Memory B cell (primary cell): Measurements from ENCODE around the gene EMP3.
A peak's percentile ranks its signal among the peaks of the same experiment; 100 is the strongest.

Source experiments
- ATAC-seq: fragments of 150-1000 bp; cut with Tn5 transposase; 2 replicates; pipeline ENCODE4 v1.10.0; 2021; ENCODE audit warnings: low read depth, mild to moderate bottlenecking, moderate library complexity
- DNase-seq, 2 donors: peaks; one replicate each; pipeline ENCODE4 v3.0.0; 2022; ENCODE audit warnings: low spot score in 2 of 2
- H3K27ac Mint-ChIP-seq: one replicate; pipeline ENCODE4 v1.8.0; 2022; ENCODE audit warnings: mild to moderate bottlenecking, moderate library complexity, mixed read lengths
- H3K27me3 Mint-ChIP-seq: one replicate; pipeline ENCODE4 v1.8.0; 2022; ENCODE audit warnings: mixed read lengths
- H3K36me3 Mint-ChIP-seq: one replicate; pipeline ENCODE4 v1.8.0; 2022; ENCODE audit warnings: mild to moderate bottlenecking, mixed read lengths
- H3K4me1 Mint-ChIP-seq: one replicate; pipeline ENCODE4 v1.8.0; 2022; ENCODE audit warnings: mixed read lengths
- H3K4me3 Mint-ChIP-seq: one replicate; pipeline ENCODE4 v1.8.0; 2022; ENCODE audit warnings: mild to moderate bottlenecking, moderate library complexity, mixed read lengths
- H3K9me3 Mint-ChIP-seq: one replicate; pipeline ENCODE4 v1.8.0; 2022; ENCODE audit warnings: mixed read lengths

The EMP3 gene

DNA sequence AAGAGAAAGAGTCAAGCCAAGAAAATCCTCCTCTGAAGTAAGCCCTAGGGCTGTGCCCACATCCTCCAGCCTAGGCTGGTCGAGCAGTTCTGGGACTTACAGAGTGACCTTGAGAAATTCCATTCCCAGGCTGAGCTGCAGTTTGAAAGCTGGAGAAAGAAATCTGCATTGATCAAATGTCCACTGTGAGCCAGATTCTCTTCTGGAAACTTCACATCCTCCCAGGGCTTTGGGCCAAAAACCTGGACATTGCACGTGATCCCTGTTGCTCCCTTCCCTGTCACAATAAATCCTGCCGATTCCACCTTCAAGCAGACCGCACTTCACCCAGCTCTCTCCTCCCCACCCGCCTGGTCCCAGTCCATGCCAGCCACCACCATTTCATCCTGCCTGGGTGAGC is 22.7 kb downstream of the EMP3 start:
- H3K4me1 Mint-ChIP-seq: peaks cover 10% of the 10 kb centered on the region
- ATAC-seq: no peak
- H3K27ac Mint-ChIP-seq: no peak overlapping the region
- H3K9me3 Mint-ChIP-seq: no peaks in the 10 kb centered on the region
- no peak for DNase-seq
- peaks cover 9% of the 10 kb centered on the region for H3K36me3 Mint-ChIP-seq
- H3K4me3 Mint-ChIP-seq: no peak overlapping the region
- H3K27me3 Mint-ChIP-seq: no peaks in the 10 kb centered on the region

GRCh38 chr19:48348737-48349136 is 23.4 kb downstream of the EMP3 start:
- peaks cover 10% of the 10 kb centered on the region for H3K4me1 Mint-ChIP-seq
- no peak for ATAC-seq
- no peak overlapping the region for H3K27ac Mint-ChIP-seq
- no peak overlapping the region for H3K4me3 Mint-ChIP-seq
- H3K9me3 Mint-ChIP-seq: no peaks in the 10 kb centered on the region
- no peak for DNase-seq
- H3K27me3 Mint-ChIP-seq: no peaks in the 10 kb centered on the region
- H3K36me3 Mint-ChIP-seq: peaks cover 9% of the 10 kb centered on the region

DNA sequence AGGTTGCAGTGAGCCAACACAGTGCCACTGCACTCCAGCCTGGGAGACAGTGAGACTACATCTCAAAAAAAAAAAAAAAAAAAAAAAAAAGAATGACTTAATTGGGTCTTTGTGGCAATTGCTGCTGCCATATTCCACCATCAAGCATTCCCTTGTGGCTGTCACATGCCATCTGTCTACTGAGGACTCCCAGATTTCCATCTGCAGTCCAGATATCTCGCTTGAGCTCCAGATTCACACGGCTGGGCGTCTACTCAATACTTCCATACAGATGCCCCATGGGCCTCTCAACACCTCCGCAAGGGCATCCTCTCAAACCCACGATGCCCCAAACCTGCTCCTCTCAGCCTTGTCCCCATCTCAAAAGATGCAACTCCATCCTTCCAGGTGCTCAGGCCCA is 25.5 kb downstream of the EMP3 start:
- no peak for ATAC-seq
- H3K27ac Mint-ChIP-seq: no peak overlapping the region
- H3K4me1 Mint-ChIP-seq: peaks cover 10% of the 10 kb centered on the region

DNA sequence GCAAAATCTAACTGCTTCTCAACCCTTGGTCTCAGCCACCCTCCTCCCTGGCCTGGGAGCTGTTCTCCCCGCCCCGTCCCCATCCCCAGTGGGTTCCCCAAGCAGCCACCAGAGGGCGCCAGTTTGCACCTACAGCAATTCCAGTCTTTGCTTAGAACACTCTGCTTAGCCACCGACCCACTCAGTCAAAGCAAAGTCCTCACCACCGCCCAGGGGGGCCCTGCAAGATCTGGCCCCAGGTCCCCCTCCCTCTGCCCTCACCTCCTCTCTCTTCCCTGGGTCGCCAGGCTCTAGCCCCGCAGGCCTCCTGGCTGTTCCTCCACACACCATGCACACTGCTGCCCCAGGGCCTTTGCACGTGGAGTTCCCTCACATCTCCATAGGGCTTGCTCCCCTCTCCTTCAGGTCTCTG is 26.0 kb downstream of the EMP3 start:
- no peak overlapping the region for H3K27ac Mint-ChIP-seq
- peak; percentile 88 for ATAC-seq

More for the DNA sequence above, 25.5 kb downstream of the EMP3 start:
- DNase-seq: no peak
- H3K9me3 Mint-ChIP-seq: no peaks in the 10 kb centered on the region
- no peaks in the 10 kb centered on the region for H3K27me3 Mint-ChIP-seq
- peaks cover 9% of the 10 kb centered on the region for H3K36me3 Mint-ChIP-seq
- H3K4me3 Mint-ChIP-seq: no peak overlapping the region

DNA sequence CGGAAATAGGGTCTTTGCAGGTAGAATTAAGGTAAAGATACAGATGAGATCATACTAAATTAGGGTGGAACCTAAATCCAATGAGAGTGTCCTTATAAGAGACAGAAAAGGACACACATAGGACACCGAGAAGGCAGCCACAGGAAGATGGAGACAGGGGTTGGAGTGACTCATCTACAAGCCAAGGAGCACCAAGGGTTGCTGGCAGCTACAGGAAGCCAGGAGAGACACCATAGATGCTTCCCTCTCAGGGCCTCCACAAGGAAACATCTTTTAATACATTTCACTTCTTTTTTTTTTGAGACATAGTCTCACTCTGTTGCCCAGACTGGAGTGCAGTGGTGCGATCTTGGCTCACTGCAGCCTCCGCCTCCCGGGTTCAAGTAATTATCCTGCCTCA is 28.3 kb downstream of the EMP3 start:
- ATAC-seq (no peak), DNase-seq (no peak)
- no peak overlapping the region for H3K4me3 Mint-ChIP-seq
- no peak overlapping the region for H3K27ac Mint-ChIP-seq
- peaks cover 6% of the 10 kb centered on the region for H3K36me3 Mint-ChIP-seq
- H3K4me1 Mint-ChIP-seq: peaks cover 7% of the 10 kb centered on the region
- no peaks in the 10 kb centered on the region for H3K27me3 Mint-ChIP-seq
- no peaks in the 10 kb centered on the region for H3K9me3 Mint-ChIP-seq

More for the DNA sequence above, 26.0 kb downstream of the EMP3 start:
- H3K4me3 Mint-ChIP-seq: no peak overlapping the region
- peaks cover 9% of the 10 kb centered on the region for H3K36me3 Mint-ChIP-seq
- peak; percentile 70 to 74 for DNase-seq
- H3K4me1 Mint-ChIP-seq: peaks cover 10% of the 10 kb centered on the region
- H3K9me3 Mint-ChIP-seq: no peaks in the 10 kb centered on the region
- H3K27me3 Mint-ChIP-seq: no peaks in the 10 kb centered on the region

DNA sequence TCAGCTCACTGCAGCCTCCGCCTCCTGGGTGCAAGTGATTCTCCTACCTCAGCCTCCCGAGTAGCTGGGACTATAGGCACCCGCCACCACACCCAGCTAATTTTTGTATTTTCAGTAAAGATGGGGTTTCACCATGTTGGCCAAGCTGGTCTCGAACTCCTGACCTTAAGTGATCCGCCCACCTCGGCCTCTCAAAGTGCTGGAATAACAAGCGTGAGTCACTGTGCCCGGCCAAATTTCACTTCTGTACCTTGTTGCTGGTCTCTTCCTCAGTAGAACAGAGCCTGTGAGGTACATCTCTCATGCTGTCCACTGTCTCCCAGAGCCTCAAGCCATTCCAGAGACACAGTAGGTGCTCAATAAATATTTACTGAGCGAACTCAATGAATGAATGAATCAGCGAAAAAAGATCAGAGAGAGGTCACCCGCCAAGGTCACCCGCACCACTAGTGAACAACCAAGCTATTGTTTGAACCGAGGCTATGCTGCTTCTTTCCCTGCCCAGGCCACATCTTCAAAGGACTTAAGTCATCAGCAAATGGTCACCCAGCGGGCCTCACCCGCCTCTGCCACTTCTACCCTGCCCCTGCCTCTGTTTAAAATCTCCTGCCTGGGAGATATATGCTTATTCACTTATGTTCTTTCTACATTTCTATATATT is 29.1 kb downstream of the EMP3 start:
- ATAC-seq: no peak
- Mint-ChIP-seq H3K27ac (no peak overlapping the region), H3K4me3 (no peak overlapping the region), H3K4me1 (peaks cover 7% of the 10 kb centered on the region), H3K36me3 (peaks cover 9% of the 10 kb centered on the region), H3K27me3 (no peaks in the 10 kb centered on the region), H3K9me3 (no peaks in the 10 kb centered on the region)
- no peak for DNase-seq

GRCh38 chr19:48355365-48355954 is 30.1 kb downstream of the EMP3 start:
- no peak overlapping the region for H3K4me3 Mint-ChIP-seq
- no peak for ATAC-seq
- H3K27me3 Mint-ChIP-seq: no peaks in the 10 kb centered on the region
- peaks cover 9% of the 10 kb centered on the region for H3K36me3 Mint-ChIP-seq
- DNase-seq: no peak
- H3K4me1 Mint-ChIP-seq: peaks cover 7% of the 10 kb centered on the region
- H3K9me3 Mint-ChIP-seq: no peaks in the 10 kb centered on the region
- no peak overlapping the region for H3K27ac Mint-ChIP-seq

- no peak overlapping the region for H3K27ac Mint-ChIP-seq
- ATAC-seq (no peak), DNase-seq (no peak)
- H3K9me3 Mint-ChIP-seq: no peaks in the 10 kb centered on the region
- no peaks in the 10 kb centered on the region for H3K27me3 Mint-ChIP-seq
- peaks cover 7% of the 10 kb centered on the region for H3K36me3 Mint-ChIP-seq
- no peak overlapping the region for H3K4me3 Mint-ChIP-seq
- H3K4me1 Mint-ChIP-seq: peaks cover 5% of the 10 kb centered on the region
These were observed 33.8 kb downstream of the EMP3 start for GRCh38 chr19:48359123-48359522.

- DNase-seq (no peak), ATAC-seq (no peak)
- no peak overlapping the region for H3K4me3 Mint-ChIP-seq
These were observed 36.6 kb downstream of the EMP3 start for GRCh38 chr19:48361912-48362311.

DNA sequence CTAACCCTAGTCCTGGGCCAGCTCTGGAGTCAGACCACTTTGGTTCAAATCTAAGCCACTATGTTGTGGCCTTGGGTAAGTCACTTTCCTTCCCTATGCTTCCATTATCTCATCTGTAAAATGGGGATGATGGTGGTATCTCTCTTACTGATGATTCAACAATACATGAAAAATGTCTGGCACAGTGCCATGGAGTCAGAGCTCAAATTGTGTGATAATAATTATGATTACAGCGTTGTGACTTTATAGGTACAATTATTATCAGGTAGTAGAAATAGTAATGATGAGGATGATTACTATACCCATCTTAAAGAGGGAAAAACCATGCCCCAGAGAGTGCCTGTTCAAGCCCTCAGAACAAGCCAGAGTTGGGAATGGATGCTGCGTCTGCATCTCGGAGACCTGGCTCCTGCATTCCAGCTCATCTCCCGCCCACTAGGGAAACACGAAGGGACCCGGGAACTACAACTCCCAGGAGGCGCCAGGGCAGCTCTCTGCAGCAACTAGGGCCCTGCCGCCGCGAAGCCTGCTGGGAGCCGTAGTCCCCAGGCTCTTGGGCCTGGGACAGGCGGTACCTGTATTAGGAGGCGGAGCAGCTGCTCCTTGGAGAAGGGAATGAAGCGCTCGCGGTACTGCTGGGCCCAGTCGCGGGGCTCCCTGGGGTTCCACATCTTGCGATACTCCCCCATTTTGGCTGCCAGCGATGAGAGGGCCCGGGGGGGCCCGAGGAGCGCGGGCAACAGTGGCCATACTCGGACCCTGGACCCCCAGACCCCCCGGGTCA is 37.6 kb downstream of the EMP3 start:
- peak overlapping the region; percentile 69 for H3K27ac Mint-ChIP-seq
- DNase-seq: peak; percentile 81 to 83
- no peaks in the 10 kb centered on the region for H3K27me3 Mint-ChIP-seq
- H3K36me3 Mint-ChIP-seq: peaks cover 7% of the 10 kb centered on the region
- H3K4me1 Mint-ChIP-seq: peaks cover 11% of the 10 kb centered on the region
- ATAC-seq: peak; percentile 55
- H3K9me3 Mint-ChIP-seq: no peaks in the 10 kb centered on the region
- peak overlapping the region; percentile 73 for H3K4me3 Mint-ChIP-seq

More at GRCh38 chr19:48361912-48362311, 36.6 kb downstream of the EMP3 start:
- peaks cover 7% of the 10 kb centered on the region for H3K36me3 Mint-ChIP-seq
- peaks cover 11% of the 10 kb centered on the region for H3K4me1 Mint-ChIP-seq
- H3K27me3 Mint-ChIP-seq: no peaks in the 10 kb centered on the region
- no peaks in the 10 kb centered on the region for H3K9me3 Mint-ChIP-seq
- H3K27ac Mint-ChIP-seq: no peak overlapping the region

DNA sequence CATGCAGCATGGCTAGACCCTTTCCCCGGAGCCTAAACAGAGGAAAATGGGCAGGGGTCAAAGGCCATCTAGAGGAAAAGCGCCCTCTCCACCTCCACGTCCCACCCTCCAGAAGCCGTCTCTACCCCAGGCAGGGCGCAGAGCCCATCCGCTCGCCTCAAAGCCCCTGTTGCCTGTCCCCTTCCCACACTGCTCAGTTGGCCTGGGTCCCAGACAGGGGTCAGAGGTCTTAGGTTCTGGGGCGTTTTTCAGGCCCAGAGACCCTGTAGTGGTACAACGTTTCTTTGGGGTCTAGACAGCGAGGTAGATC is 38.1 kb downstream of the EMP3 start:
- Mint-ChIP-seq H3K27me3 (no peaks in the 10 kb centered on the region), H3K27ac (peak overlapping the region; percentile 69), H3K36me3 (peaks cover 5% of the 10 kb centered on the region), H3K9me3 (no peaks in the 10 kb centered on the region), H3K4me3 (peak overlapping the region; percentile 73), H3K4me1 (peaks cover 11% of the 10 kb centered on the region)
- no peak for ATAC-seq
- DNase-seq: peak in 1 of 2 donors; percentile 27

GRCh38 chr19:48363810-48364597 is 38.7 kb downstream of the EMP3 start, which contains the start of the genes SYNGR4 and TMEM143:
Gene SYNGR4, plus strand, starts transcription at chr19:48364367. Its CDS starts 1,476 bp downstream, at chr19:48365843.
Gene TMEM143, minus strand, starts transcription at chr19:48363940. Its CDS starts 20 bp downstream, at chr19:48363920.
- peak; percentile 81 for ATAC-seq
- peak; percentile 94 to 98 for DNase-seq
- Mint-ChIP-seq H3K4me3 (peak within 1 kb of the TSS; percentile 73), H3K27ac (peak within 1 kb of the TSS; percentile 69), H3K4me1 (peaks cover 11% of the 10 kb centered on the region), H3K36me3 (peaks cover 2% of the 10 kb centered on the region), H3K27me3 (no peaks in the 10 kb centered on the region), H3K9me3 (no peaks in the 10 kb centered on the region)

GRCh38 chr19:48364598-48365348 is 39.4 kb downstream of the EMP3 start:
- Mint-ChIP-seq H3K27ac (peak overlapping the region; percentile 69), H3K27me3 (no peaks in the 10 kb centered on the region), H3K36me3 (no peaks in the 10 kb centered on the region), H3K9me3 (no peaks in the 10 kb centered on the region), H3K4me3 (peak overlapping the region; percentile 73), H3K4me1 (peaks cover 11% of the 10 kb centered on the region)
- DNase-seq: no peak
- ATAC-seq: peak; percentile 1
